KMS-11 (cell line): ENCODE results near the gene SPAG5.

Experiments used
- H2AFZ ChIP-seq: fragments of 200-600 bp; sonication (generic); 2 replicates; pipeline ENCODE4 v1.6.1; 2016; ENCODE audit warnings: antibody characterized with exemption, mixed run types, low read depth
- H3K27ac ChIP-seq: fragments of 200-600 bp; sonication (generic); 2 replicates; pipeline ENCODE4 v1.6.1; 2016; ENCODE audit warnings: mild to moderate bottlenecking, mixed run types
- H3K27me3 ChIP-seq: fragments of 200-600 bp; sonication (generic); 2 replicates; pipeline ENCODE4 v1.6.1; 2017; ENCODE audit warnings: mild to moderate bottlenecking, low read depth, mixed run types, moderate library complexity; ENCODE audit not compliant: insufficient read depth
- H3K36me3 ChIP-seq: fragments of 200-600 bp; sonication (generic); 2 replicates; pipeline ENCODE4 v1.6.1; 2017; ENCODE audit warnings: mild to moderate bottlenecking, mixed run types; ENCODE audit not compliant: insufficient read depth
- H3K4me1 ChIP-seq: fragments of 200-600 bp; sonication (generic); 2 replicates; pipeline ENCODE4 v1.6.1; 2016; ENCODE audit warnings: mild to moderate bottlenecking, low read depth, mixed run types; ENCODE audit not compliant: poor library complexity, severe bottlenecking
- H3K4me2 ChIP-seq: fragments of 200-600 bp; sonication (generic); 2 replicates; pipeline ENCODE4 v1.7.0; 2016; ENCODE audit warnings: mild to moderate bottlenecking, mixed run types
- H3K4me3 ChIP-seq: fragments of 200-600 bp; sonication (generic); IDR thresholded peaks from 2 replicates; pipeline ENCODE4 v1.6.1; 2017; ENCODE audit warnings: low read depth, low read length, mixed read lengths; ENCODE audit not compliant: insufficient read depth
- H3K79me2 ChIP-seq: fragments of 200-600 bp; sonication (generic); 2 replicates; pipeline ENCODE4 v1.6.1; 2016; ENCODE audit warnings: low read depth, mixed run types; ENCODE audit not compliant: insufficient read depth
- H3K9ac ChIP-seq: fragments of 200-600 bp; sonication (generic); 2 replicates; pipeline ENCODE4 v1.6.1; 2016; ENCODE audit warnings: mild to moderate bottlenecking, mixed run types
- H4K20me1 ChIP-seq: fragments of 200-600 bp; sonication (generic); 2 replicates; pipeline ENCODE4 v1.6.1; 2016; ENCODE audit warnings: mild to moderate bottlenecking, mixed run types; ENCODE audit not compliant: insufficient read depth
- CTCF ChIP-seq: fragments of 200-600 bp; sonication (generic); conservative IDR thresholded peaks from 2 replicates; pipeline ENCODE4 v1.6.1; 2017; ENCODE audit warnings: low read depth, mild to moderate bottlenecking, antibody characterized with exemption, low read length, moderate library complexity, mixed read lengths

The SPAG5 gene

DNA sequence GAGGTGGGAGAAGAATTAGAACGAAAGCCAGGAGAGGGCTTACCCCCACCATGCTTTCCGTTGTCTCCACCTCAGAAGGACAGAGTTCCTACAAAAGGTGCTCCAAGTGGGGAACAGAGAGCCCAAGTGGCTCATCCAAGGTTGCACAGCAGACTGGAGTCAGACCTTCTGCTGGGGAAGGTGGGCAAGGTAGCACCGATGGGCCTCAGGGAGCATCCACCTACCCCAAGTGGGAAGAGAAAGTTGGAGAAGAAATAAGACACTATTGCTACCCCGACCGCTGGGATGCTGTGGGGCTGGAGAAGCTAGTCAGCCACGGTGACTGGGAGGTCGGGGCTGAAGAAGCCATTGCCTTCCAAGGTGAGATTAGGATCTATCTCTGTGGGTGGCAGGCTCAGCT is 67.9 kb downstream of the SPAG5 start:
- peaks cover 57% of the 10 kb centered on the region for H3K27me3 ChIP-seq
- no peaks in the 10 kb centered on the region for H3K36me3 ChIP-seq
- H3K27ac ChIP-seq: no peak overlapping the region
- H2AFZ ChIP-seq: no peak overlapping the region
- H4K20me1 ChIP-seq: no peaks in the 10 kb centered on the region
- H3K79me2 ChIP-seq: no peaks in the 10 kb centered on the region
- H3K9ac ChIP-seq: no peak overlapping the region
- no peak overlapping the region for H3K4me2 ChIP-seq
- H3K4me1 ChIP-seq: no peaks in the 10 kb centered on the region
- no peak for TF ChIP-seq CTCF
- no peak overlapping the region for H3K4me3 ChIP-seq

GRCh38 chr17:28530250-28530649 is 68.6 kb downstream of the SPAG5 start:
- H3K27ac ChIP-seq: no peak overlapping the region
- H3K4me2 ChIP-seq: no peak overlapping the region
- no peaks in the 10 kb centered on the region for H3K79me2 ChIP-seq
- H3K4me3 ChIP-seq: no peak overlapping the region
- H4K20me1 ChIP-seq: no peaks in the 10 kb centered on the region
- no peak overlapping the region for H2AFZ ChIP-seq
- H3K27me3 ChIP-seq: peaks cover 54% of the 10 kb centered on the region
- H3K9ac ChIP-seq: no peak overlapping the region
- H3K36me3 ChIP-seq: no peaks in the 10 kb centered on the region
- no peak for TF ChIP-seq CTCF
- no peaks in the 10 kb centered on the region for H3K4me1 ChIP-seq

- Histone ChIP-seq H3K79me2 (no peaks in the 10 kb centered on the region), H3K4me2 (no peak overlapping the region), H3K27me3 (peaks cover 41% of the 10 kb centered on the region), H4K20me1 (no peaks in the 10 kb centered on the region), H3K4me1 (no peaks in the 10 kb centered on the region), H3K4me3 (no peak overlapping the region), H2AFZ (no peak overlapping the region), H3K9ac (no peak overlapping the region), H3K27ac (no peak overlapping the region), H3K36me3 (no peaks in the 10 kb centered on the region)
- TF ChIP-seq CTCF: no peak
These were observed 69.8 kb downstream of the SPAG5 start for GRCh38 chr17:28529013-28529400.

GRCh38 chr17:28528327-28529012 is 70.4 kb downstream of the SPAG5 start:
- Histone ChIP-seq H3K4me1 (no peaks in the 10 kb centered on the region), H3K9ac (no peak overlapping the region), H3K27ac (no peak overlapping the region), H3K4me3 (no peak overlapping the region), H3K27me3 (peaks cover 40% of the 10 kb centered on the region), H3K79me2 (no peaks in the 10 kb centered on the region), H3K4me2 (no peak overlapping the region), H2AFZ (no peak overlapping the region), H4K20me1 (no peaks in the 10 kb centered on the region), H3K36me3 (no peaks in the 10 kb centered on the region)
- TF ChIP-seq CTCF: no peak
